Measurements from ENCODE around the gene DNTTIP2. TPM values are rescaled to one million over a fixed set of nuclear protein-coding genes. Genes with fewer than 3 reads are reported as not detected.

The DNTTIP2 gene
- polyA plus RNA-seq, 1 donor from 2014 or later: 43.8 TPM

- Histone ChIP-seq H3K9me3 (ENCODE audit: low read length) (no peaks in the 10 kb centered on the region), H3K79me2 (replicated peaks; ENCODE audit: insufficient read depth, low read length) (no peaks in the 10 kb centered on the region), H4K20me1 (ENCODE audit: insufficient read depth) (no peaks in the 10 kb centered on the region), H3K4me2 (ENCODE audit: low read length) (no peak overlapping the region), H3K4me3 (ENCODE audit: low read length) (no peak overlapping the region), H3K27me3 (ENCODE audit: insufficient read depth, low read depth, low read length) (no peaks in the 10 kb centered on the region), H2AFZ (ENCODE audit: low read depth, low read length) (no peak overlapping the region), H3K27ac (ENCODE audit: low read length) (no peak overlapping the region), H3K9me2 (ENCODE audit: insufficient read depth, low read length) (no peaks in the 10 kb centered on the region), H3F3A (ENCODE audit: insufficient read depth, low read length, poor library complexity, severe bottlenecking) (no peaks in the 10 kb centered on the region), H3K9ac (ENCODE audit: low read length) (no peak overlapping the region), H3K36me3 (ENCODE audit: insufficient read depth, low read length) (no peaks in the 10 kb centered on the region)
- TF ChIP-seq TAF1 (IDR thresholded peaks at IDR 0.05; ENCODE audit: low read depth): no peak
- TF ChIP-seq EZH2 (IDR thresholded peaks at IDR 0.05; ENCODE audit: borderline replicate concordance, insufficient read depth, low read length, poor library complexity, severe bottlenecking): no peak
- no peak for TF ChIP-seq SMC3 (conservative IDR thresholded peaks at IDR 0.05; ENCODE audit: poor library complexity)
- no peak for TF ChIP-seq REST (IDR thresholded peaks at IDR 0.05; ENCODE audit: borderline replicate concordance)
- TF ChIP-seq RAD21 (conservative IDR thresholded peaks at IDR 0.05): no peak
Observed at GRCh38 chr1:93817819-93818569, 61.0 kb downstream of the DNTTIP2 start.

GRCh38 chr1:93816970-93817678, 61.9 kb downstream of the DNTTIP2 start:
- no peaks in the 10 kb centered on the region for H3K9me3 ChIP-seq (ENCODE audit: low read length)
- H3K9ac ChIP-seq (ENCODE audit: low read length): no peak overlapping the region
- H3K79me2 ChIP-seq (replicated peaks; ENCODE audit: insufficient read depth, low read length): no peaks in the 10 kb centered on the region
- TF ChIP-seq RAD21 (conservative IDR thresholded peaks at IDR 0.05): no peak
- TF ChIP-seq EP300 (conservative IDR thresholded peaks at IDR 0.05; ENCODE audit: poor library complexity, severe bottlenecking): no peak
- TF ChIP-seq EZH2 (IDR thresholded peaks at IDR 0.05; ENCODE audit: borderline replicate concordance, insufficient read depth, low read length, poor library complexity, severe bottlenecking): no peak
- no peak for TF ChIP-seq TAF1 (IDR thresholded peaks at IDR 0.05; ENCODE audit: low read depth)
- no peak for TF ChIP-seq REST (IDR thresholded peaks at IDR 0.05; ENCODE audit: borderline replicate concordance)
- TF ChIP-seq MXI1 (conservative IDR thresholded peaks at IDR 0.05; ENCODE audit: poor library complexity, severe bottlenecking): no peak
- TF ChIP-seq CTCF (IDR thresholded peaks at IDR 0.05; ENCODE audit: poor library complexity, severe bottlenecking): no peak
- TF ChIP-seq POLR2AphosphoS5 (IDR thresholded peaks at IDR 0.05): no peak
- no peak for TF ChIP-seq SMC3 (conservative IDR thresholded peaks at IDR 0.05; ENCODE audit: poor library complexity)
- no peaks in the 10 kb centered on the region for H3K27me3 ChIP-seq (ENCODE audit: insufficient read depth, low read depth, low read length)
- no peak overlapping the region for H3K4me2 ChIP-seq (ENCODE audit: low read length)
- no peak overlapping the region for H3K4me3 ChIP-seq (ENCODE audit: low read length)
- H4K20me1 ChIP-seq (ENCODE audit: insufficient read depth): no peaks in the 10 kb centered on the region
- no peak overlapping the region for H2AFZ ChIP-seq (ENCODE audit: low read depth, low read length)
- H3K9me2 ChIP-seq (ENCODE audit: insufficient read depth, low read length): no peaks in the 10 kb centered on the region
- H3K27ac ChIP-seq (ENCODE audit: low read length): no peak overlapping the region
- no peaks in the 10 kb centered on the region for H3K36me3 ChIP-seq (ENCODE audit: insufficient read depth, low read length)
- H3F3A ChIP-seq (ENCODE audit: insufficient read depth, low read length, poor library complexity, severe bottlenecking): no peaks in the 10 kb centered on the region

Measured in neural cell (in vitro differentiated cells).